ENCODE measurements around the gene MPC1L. TPM values are rescaled to one million over a fixed set of nuclear protein-coding genes. Genes with fewer than 3 reads are reported as not detected.

MPC1L gene
- total and polyA plus RNA-seq, 9 of the 15 experiments (the other 6 are each of a cell fraction or from before 2014, with no cell fraction given), result not detected

- TF ChIP-seq ZNF449 (CRISPR knock-in tag; IDR thresholded peaks at IDR 0.05) (no peak), CEBPB (tag; IDR thresholded peaks at IDR 0.05) (no peak), CTCF (IDR thresholded peaks at IDR 0.05 in 2 of 3, conservative IDR thresholded peaks at IDR 0.05 in 1 of 3; ENCODE audit: insufficient read depth in 2 of 3, low read depth in 1 of 3, low read length in 3 of 3) (peak; percentile 47 to 74 (median 60); a peak in 5 of 6 replicates), PRMT5 (CRISPR knock-in tag; IDR thresholded peaks at IDR 0.05) (no peak), ARHGAP35 (IDR thresholded peaks at IDR 0.05; ENCODE audit: partially characterized antibody) (no peak), ZNF609 (CRISPR knock-in tag; IDR thresholded peaks at IDR 0.05; ENCODE audit: borderline replicate concordance) (no peak), HNRNPLL (IDR thresholded peaks at IDR 0.05; ENCODE audit: low read depth, low read length, poor library complexity, severe bottlenecking) (no peak), HES1 (IDR thresholded peaks at IDR 0.05; ENCODE audit: low read depth) (no peak), ZNF124 (CRISPR knock-in tag; IDR thresholded peaks at IDR 0.05) (no peak), DACH1 (IDR thresholded peaks at IDR 0.05; ENCODE audit: partially characterized antibody) (peak; percentile 25), LEF1 (IDR thresholded peaks at IDR 0.05) (no peak), HDGF (IDR thresholded peaks at IDR 0.05) (no peak), SUPT5H (IDR thresholded peaks at IDR 0.05) (no peak), CREB3L1 (IDR thresholded peaks at IDR 0.05; ENCODE audit: borderline replicate concordance, low read depth) (no peak), CREB3 (tag; conservative IDR thresholded peaks at IDR 0.05; ENCODE audit: low read depth) (no peak), ZNF23 (CRISPR knock-in tag; IDR thresholded peaks at IDR 0.05) (no peak), ZKSCAN3 (CRISPR knock-in tag; IDR thresholded peaks at IDR 0.05) (no peak)
Observed at GRCh38 chrX:40651620-40652223, 28.5 kb downstream of the MPC1L start (continued).
